ENCODE data around the gene ANKS3.

DNA sequence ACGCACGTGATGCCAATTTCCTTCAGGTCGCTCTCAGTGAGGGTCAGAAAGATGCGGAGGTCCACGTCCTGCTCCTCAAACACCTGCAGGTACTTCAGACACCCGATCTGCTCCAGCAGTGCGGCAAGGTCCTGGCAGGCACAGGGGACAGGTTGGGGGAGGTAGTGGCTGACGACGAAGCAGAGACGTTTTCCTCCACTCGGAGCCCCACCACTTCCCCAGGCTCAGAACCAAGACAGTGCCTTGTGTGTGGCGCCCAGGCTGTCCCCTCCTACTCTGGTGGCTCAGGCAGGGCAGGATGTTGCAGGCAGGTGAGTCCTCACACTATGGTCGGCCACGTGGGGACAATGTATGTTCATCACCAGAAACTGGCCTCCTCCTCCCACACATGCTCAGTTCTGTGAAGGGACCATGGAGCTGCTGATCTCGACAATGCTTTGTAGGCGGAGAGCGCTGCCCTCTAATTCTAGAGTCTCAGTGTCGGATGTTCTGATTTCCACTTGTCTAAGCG lies 35.0 kb downstream of the ANKS3 start:
- no peak for TF ChIP-seq EZH2 (IDR thresholded peaks at IDR 0.05; ENCODE audit: low read depth)
- TF ChIP-seq, protein P1, sequence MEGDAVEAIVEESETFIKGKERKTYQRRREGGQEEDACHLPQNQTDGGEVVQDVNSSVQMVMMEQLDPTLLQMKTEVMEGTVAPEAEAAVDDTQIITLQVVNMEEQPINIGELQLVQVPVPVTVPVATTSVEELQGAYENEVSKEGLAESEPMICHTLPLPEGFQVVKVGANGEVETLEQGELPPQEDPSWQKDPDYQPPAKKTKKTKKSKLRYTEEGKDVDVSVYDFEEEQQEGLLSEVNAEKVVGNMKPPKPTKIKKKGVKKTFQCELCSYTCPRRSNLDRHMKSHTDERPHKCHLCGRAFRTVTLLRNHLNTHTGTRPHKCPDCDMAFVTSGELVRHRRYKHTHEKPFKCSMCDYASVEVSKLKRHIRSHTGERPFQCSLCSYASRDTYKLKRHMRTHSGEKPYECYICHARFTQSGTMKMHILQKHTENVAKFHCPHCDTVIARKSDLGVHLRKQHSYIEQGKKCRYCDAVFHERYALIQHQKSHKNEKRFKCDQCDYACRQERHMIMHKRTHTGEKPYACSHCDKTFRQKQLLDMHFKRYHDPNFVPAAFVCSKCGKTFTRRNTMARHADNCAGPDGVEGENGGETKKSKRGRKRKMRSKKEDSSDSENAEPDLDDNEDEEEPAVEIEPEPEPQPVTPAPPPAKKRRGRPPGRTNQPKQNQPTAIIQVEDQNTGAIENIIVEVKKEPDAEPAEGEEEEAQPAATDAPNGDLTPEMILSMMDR (conservative IDR thresholded peaks at IDR 0.05) = no peak
